GM21786 (cell line): Measurements from ENCODE around the gene WBP2NL.
A peak's percentile ranks its signal among the peaks of the same experiment; 100 is the strongest.
"Not testable (repeated sequence)": the region's sequence is repeated elsewhere in the genome, so short reads cannot be mapped to it uniquely, and the experiment has no call there.

Experiments used
- ATAC-seq: cut with Tn5 transposase; IDR thresholded peaks from one replicate; pipeline ENCODE4 v1.9.1; 2021; ENCODE audit not compliant: unreplicated experiment

The WBP2NL gene, protein sequence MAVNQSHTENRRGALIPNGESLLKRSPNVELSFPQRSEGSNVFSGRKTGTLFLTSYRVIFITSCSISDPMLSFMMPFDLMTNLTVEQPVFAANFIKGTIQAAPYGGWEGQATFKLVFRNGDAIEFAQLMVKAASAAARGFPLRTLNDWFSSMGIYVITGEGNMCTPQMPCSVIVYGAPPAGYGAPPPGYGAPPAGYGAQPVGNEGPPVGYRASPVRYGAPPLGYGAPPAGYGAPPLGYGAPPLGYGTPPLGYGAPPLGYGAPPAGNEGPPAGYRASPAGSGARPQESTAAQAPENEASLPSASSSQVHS

GRCh38 chr22:41998361-41999261 lies at the start of gene WBP2NL:
Gene WBP2NL (plus strand): TSS chr22:41998788. CDS start chr22:41998819, 31 bp downstream.
- ATAC-seq, result peak; percentile 68

DNA sequence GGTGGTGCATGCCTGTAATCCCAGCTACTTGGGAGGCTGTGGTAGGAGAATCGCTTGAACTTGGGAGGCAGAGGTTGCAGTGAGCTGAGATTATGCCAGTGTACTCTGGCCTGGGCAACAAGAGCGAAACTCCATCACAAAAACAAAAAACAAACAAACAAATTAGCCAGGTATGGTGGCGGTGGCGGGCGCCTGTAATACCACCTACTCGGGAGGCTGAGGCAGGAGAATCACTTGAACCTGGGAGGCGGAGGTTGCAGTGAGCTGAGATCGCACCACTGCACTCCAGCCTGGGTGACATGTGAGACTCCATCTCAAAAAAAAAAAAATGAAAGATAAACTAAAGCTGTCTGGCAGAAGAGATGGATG lies 49.7 kb upstream of the WBP2NL start:
- ATAC-seq, result not testable (repeated sequence)

DNA sequence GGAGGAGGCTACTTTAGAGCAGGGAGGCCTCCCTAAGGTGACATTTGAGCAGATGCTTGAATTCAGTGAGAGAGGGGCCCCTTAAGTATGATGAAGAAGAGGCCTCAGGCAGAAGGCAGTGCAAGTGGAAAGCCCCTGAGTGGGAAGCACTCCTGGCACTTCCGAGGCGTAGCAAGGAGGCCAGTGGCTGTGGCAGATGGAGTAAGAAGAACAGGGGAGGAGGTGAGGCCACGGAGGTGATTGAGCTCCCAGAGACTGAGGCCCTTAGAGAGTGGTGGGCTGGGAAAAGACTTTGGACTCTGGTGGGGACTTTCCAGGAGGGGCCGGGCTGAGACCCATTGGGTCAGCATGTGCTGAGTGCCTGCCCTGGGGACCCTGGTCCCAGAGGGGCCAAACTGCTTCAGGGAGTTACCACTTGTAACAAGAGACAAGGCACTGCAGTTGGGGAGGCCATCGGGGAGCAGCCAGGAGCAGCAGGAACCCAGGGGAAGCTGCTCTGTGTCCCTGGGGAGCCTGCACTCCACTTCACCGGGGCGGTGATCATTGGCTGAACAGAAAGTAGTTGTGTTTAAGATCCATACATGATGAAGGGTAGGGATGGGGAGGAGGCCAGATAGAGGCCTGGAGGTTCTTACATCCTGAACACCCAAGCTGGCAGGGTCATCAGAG lies 49.2 kb upstream of the WBP2NL start:
- ATAC-seq, result no peak

DNA sequence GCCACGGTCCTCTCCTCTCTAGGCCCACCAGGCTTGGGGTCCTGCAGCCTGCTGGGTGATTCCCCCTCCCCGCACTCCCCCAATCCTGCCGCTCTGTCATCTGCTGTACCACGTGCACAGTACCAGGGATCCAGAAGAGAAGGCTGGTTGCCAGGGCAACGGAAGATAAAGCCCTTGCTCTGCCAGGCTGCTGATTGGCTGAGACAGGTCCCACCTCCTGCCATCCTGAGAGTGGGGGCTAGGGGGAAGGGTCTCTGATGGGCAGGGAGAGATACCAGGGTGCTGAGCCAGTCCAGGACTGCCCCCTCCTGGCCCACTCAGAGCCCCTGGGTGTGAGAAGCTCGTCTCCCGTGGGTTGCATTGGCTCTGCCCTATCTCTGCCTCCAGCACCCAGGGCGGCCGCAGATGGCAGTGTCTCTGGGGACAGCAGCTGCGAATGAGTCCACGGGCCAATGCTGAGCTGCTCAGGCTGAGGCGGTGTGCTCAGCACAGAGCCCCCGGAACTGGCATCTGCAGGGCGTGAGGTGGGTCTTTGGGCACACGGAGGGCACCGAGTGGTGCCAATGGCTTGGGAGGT lies 46.6 kb upstream of the WBP2NL start, which contains the start of gene SMIM45:
TSS of gene SMIM45 (plus strand) at position 253 of the 577 bp plus-strand sequence.
- ATAC-seq, result no peak

- ATAC-seq, result no peak
Measured at GRCh38 chr22:41952713-41953112, 45.9 kb upstream of the WBP2NL start.

GRCh38 chr22:41957941-41958556 lies 40.5 kb upstream of the WBP2NL start:
- no peak for ATAC-seq

DNA sequence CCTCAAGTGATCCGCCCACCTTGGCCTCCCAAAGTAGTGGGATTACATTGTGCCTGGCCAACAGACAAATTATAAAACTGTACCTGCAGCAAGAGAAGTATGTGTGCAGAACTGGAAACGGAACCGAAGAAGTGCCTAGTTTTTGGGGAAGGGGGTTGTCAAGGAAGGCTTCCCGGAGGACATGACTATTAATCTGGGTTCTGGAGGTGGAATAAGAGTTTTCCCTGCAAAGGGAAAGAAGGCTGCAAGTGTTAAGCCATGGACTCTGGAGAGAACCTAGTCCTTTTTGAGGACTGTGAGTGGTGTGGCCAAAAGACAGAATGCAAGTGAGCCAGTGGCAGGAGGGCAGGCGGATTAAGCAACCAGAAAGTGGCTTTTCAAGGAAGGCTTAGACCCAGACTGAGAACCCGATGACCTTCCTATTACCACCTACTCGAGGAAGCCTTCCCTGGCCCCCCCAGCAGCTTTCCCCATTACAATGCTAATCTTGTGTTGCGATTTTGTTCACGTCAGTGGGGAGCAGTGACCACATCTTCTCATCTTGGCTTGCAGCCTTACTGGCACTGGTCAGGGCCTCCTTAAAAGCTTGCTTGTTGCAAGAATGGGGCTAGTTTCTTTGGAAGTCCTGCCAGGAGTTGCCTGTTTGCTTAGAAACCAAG lies 35.0 kb upstream of the WBP2NL start:
- ATAC-seq, result no peak

GRCh38 chr22:41964112-41964491 lies 34.5 kb upstream of the WBP2NL start:
- ATAC-seq, result no peak

- no peak for ATAC-seq
Measured at GRCh38 chr22:41966225-41966606, 32.4 kb upstream of the WBP2NL start.

GRCh38 chr22:41966607-41967240 lies 31.9 kb upstream of the WBP2NL start:
- no peak for ATAC-seq

GRCh38 chr22:41968601-41969000 lies 30.0 kb upstream of the WBP2NL start:
- ATAC-seq, result no peak

- no peak for ATAC-seq
Measured at GRCh38 chr22:41969110-41969646, 29.4 kb upstream of the WBP2NL start, which contains the start of gene SEPTIN3. Gene SEPTIN3 (plus strand): TSS chr22:41969443. CDS start chr22:41971493, 2,050 bp downstream.

GRCh38 chr22:41970601-41971000 lies 28.0 kb upstream of the WBP2NL start:
- no peak for ATAC-seq

GRCh38 chr22:41971431-41971830 lies 27.2 kb upstream of the WBP2NL start:
- ATAC-seq, result no peak

- ATAC-seq, result no peak
Measured at GRCh38 chr22:41974691-41975290, 23.8 kb upstream of the WBP2NL start.

DNA sequence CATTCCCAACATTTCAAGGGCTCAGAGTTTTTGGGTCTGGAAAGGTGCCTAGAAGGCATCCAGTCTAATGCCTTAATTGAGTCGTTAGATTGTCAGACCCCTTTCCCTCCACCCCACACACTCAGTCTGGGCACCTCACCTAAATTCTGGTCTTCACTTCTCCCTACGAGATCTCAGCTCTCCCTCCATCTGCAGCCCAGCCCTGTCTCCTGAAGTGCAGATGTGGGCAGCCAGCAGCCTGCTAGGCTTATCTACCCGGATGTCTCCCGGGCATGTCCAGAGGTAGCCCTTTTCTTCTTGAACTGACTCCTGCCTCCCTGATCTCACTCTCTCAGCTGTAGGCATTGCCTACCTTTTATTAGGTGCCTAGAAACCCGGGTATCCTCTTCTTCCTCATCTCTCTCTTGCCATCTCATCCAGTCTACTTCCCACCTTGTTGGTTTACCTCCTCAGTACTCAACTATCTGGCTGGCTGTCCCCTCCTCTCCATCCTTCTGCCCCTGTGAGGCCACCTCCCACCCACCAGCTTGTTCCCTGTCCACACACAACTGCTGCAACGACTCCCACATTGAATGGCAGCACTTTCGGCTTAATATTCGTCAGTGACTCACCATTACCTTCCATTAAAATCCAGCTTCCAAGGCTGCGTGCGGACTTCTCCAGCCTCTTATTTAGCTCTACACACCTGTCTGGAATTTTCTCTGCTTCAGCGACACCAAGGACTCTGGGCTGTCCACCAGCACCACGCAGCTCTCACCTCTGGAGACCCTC lies 23.1 kb upstream of the WBP2NL start:
- ATAC-seq, result no peak

DNA sequence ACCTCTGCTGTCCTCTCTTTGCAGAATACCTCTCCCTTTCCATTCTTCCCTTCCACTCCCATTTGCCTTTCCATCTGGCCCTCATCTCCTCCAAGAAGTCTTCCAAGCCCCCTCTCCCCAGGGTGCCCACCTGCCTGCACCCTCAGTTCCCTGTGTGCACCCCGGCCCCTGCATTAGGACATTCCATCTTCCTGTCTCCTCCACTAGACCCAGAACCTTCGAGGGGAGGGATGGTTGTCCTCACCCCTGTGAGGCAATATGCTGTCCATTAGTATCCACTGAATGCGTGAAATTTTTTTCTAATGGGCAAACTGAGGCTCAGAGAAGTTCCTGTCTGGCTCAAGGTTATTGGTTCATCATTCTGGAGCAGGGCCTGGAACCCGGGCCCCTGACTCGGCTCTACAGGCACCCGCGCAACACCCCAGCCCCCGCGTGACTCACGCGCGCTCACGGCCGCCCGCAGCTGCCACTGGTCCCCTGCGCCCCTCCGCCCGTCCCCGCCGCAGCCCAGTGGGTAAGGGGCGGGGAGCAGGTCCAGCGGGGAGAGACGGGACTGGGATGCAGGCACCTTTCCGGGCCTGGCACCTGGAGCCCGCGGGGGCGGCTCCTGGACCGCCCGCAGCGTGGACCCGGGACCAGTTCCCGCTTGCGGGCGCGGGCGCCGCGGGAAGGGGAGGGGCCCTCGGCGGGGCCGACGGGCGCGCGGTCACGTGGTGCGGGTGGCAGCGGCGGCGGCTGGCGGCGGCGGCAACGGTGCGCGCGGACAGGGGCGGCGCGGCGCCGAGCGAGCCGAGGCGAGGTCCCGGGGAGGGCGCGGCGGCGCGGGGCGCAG lies 22.3 kb upstream of the WBP2NL start:
- no peak for ATAC-seq
